Effector memory CD4-positive, alpha-beta T cell (primary cell): ENCODE measurements around the gene CDPF1.

Source experiments
- DNase-seq, 3 donors: peaks; one replicate each; pipeline ENCODE4 v3.0.0-alpha.2; 2020
- H3K27ac ChIP-seq: 2 replicates; pipeline ENCODE4 v1.7.0; 2013; ENCODE audit warnings: mild to moderate bottlenecking, low read length, moderate library complexity; ENCODE audit not compliant: insufficient read depth, poor library complexity, severe bottlenecking
- H3K27me3 ChIP-seq: replicated peaks from 2 replicates; pipeline ENCODE4 v1.7.0; 2013; ENCODE audit warnings: mild to moderate bottlenecking, low read length; ENCODE audit not compliant: insufficient read depth, control insufficient read depth, poor library complexity, severe bottlenecking
- H3K36me3 ChIP-seq: 2 replicates; pipeline ENCODE4 v1.7.0; 2013; ENCODE audit warnings: mild to moderate bottlenecking, low read length, moderate library complexity; ENCODE audit not compliant: control insufficient read depth, insufficient read depth
- H3K4me1 ChIP-seq: 2 replicates; pipeline ENCODE4 v1.7.0; 2013; ENCODE audit warnings: low read length, mild to moderate bottlenecking; ENCODE audit not compliant: control insufficient read depth, insufficient read depth, poor library complexity, severe bottlenecking
- H3K4me3 ChIP-seq: 2 replicates; pipeline ENCODE4 v1.7.0; 2013; ENCODE audit warnings: low read length, low read depth, mild to moderate bottlenecking; ENCODE audit not compliant: insufficient read depth, poor library complexity, severe bottlenecking
- H3K9me3 ChIP-seq: 2 replicates; pipeline ENCODE4 v1.7.0; 2013; ENCODE audit warnings: mild to moderate bottlenecking, low read length, moderate library complexity; ENCODE audit not compliant: control insufficient read depth

The CDPF1 gene

DNA sequence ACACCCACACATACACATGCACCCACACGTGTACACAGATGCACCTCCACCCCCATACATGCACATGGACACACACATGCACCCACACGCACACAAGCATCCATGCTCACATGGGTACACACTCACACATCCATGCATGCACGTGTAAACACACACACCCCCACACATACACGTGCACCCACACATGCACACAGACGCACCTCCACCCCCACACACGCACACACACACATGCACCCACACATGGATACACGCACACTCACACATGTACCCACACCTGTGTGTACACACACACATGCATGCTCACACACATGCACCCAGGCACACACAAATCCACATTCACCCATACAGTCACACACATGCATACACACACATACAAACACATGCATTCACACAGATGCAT lies 24.5 kb downstream of the CDPF1 start:
- no peak overlapping the region for H3K4me3 ChIP-seq
- H3K27me3 ChIP-seq, result no peaks in the 10 kb centered on the region
- no peak overlapping the region for H3K27ac ChIP-seq
- H3K4me1 ChIP-seq, result no peaks in the 10 kb centered on the region
- H3K36me3 ChIP-seq, result peaks cover 6% of the 10 kb centered on the region
- DNase-seq, result no peak
- H3K9me3 ChIP-seq, result no peaks in the 10 kb centered on the region

GRCh38 chr22:46224898-46225290 lies 25.2 kb downstream of the CDPF1 start:
- H3K4me1 ChIP-seq, result no peaks in the 10 kb centered on the region
- DNase-seq, result no peak
- H3K36me3 ChIP-seq, result peaks cover 8% of the 10 kb centered on the region
- no peaks in the 10 kb centered on the region for H3K27me3 ChIP-seq
- H3K9me3 ChIP-seq, result no peaks in the 10 kb centered on the region
- no peak overlapping the region for H3K27ac ChIP-seq
- H3K4me3 ChIP-seq, result no peak overlapping the region

DNA sequence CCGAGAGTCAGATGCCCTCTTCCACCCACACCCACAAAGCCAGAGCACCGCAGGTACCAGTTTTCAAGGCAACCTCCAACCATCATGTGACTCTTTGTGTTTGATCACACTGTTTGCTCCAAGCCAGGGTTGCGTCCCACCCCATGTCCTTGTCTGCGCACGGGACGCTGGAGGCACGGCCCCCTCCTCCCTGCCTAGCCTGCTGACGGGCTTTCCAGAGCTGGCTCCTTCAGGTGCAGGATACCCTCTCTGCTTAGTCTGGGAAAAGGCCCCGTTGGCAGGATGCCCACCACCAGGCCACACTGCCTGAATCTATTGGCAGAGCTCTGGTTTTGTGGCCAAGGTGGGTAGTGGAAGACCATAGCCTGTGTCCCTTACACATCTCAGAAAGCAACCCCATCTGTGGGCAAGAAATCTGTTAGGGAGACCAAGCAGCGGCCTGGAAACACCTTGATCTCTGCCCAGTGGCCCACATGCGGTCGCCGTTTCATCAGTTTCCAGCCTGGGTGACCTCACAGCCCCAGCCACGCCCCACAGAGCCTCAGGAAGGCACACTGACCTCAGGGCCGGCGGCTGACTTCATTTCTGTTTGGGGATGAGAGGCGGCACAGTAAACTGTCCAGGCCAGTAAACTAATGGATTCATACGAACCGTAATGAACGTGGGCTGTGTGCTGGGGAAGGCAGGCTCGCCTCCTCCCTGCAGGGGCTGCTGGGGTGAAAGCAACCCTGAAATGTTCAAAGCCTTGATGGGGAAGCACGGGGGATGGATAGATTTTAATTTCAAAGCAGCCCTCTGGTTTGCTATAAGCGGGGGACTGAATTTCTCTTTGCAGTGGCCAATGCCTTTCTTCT lies 25.8 kb downstream of the CDPF1 start:
- no peak for DNase-seq

GRCh38 chr22:46220921-46221320 lies 29.2 kb downstream of the CDPF1 start:
- Histone ChIP-seq H3K36me3 (peaks cover 20% of the 10 kb centered on the region), H3K27ac (no peak overlapping the region), H3K27me3 (no peaks in the 10 kb centered on the region), H3K9me3 (no peaks in the 10 kb centered on the region), H3K4me3 (no peak overlapping the region), H3K4me1 (no peaks in the 10 kb centered on the region)
- no peak for DNase-seq

More for the DNA sequence above, 25.8 kb downstream of the CDPF1 start:
- Histone ChIP-seq H3K27me3 (no peaks in the 10 kb centered on the region), H3K27ac (no peak overlapping the region), H3K4me3 (no peak overlapping the region), H3K36me3 (peaks cover 12% of the 10 kb centered on the region), H3K4me1 (no peaks in the 10 kb centered on the region), H3K9me3 (no peaks in the 10 kb centered on the region)

DNA sequence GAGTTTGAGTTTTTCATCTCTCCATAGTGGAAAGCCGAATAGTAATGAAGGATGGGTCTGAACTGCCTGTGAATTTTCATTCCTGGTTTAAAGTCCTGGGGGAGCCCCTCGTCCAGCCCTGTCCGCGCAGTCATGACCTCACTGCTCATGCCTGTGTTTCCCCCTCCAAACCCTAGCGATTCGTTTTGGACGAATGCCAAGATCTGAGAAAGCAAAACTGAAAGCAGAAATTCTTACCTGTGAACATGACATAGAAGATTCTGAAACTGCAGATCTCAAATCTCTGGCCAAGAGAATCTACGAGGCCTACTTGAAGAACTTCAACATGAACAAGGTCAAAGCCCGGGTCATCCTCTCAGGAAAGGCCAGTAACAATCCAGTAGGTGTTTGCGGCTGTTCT lies 30.5 kb downstream of the CDPF1 start:
- Histone ChIP-seq H3K27ac (no peak overlapping the region), H3K4me3 (no peak overlapping the region), H3K27me3 (no peaks in the 10 kb centered on the region), H3K4me1 (no peaks in the 10 kb centered on the region), H3K36me3 (peaks cover 20% of the 10 kb centered on the region), H3K9me3 (no peaks in the 10 kb centered on the region)
- no peak for DNase-seq

DNA sequence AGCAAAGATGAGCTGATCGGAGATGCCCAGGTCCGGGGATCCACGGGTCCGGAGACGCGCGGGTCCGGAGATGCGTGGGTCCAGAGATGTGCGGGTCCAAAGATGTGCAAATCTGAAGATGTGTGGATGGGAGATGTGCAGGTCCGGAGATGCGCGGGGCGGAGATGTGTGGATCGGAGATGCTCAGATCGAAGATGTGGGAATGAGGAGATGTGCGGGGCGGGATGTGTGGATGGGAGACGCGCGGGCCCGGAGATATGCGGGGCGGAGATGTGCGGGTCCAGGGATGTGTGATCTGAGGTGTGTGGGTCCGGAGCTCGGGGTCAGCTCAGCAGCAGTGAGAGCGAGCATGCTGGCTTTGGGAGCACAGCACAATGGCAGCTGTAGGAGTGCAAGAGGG lies 35.5 kb downstream of the CDPF1 start:
- Histone ChIP-seq H3K27ac (no peak overlapping the region), H3K27me3 (no peaks in the 10 kb centered on the region), H3K9me3 (no peaks in the 10 kb centered on the region), H3K4me1 (no peaks in the 10 kb centered on the region), H3K4me3 (no peak overlapping the region), H3K36me3 (peaks cover 12% of the 10 kb centered on the region)
- no peak for DNase-seq

DNA sequence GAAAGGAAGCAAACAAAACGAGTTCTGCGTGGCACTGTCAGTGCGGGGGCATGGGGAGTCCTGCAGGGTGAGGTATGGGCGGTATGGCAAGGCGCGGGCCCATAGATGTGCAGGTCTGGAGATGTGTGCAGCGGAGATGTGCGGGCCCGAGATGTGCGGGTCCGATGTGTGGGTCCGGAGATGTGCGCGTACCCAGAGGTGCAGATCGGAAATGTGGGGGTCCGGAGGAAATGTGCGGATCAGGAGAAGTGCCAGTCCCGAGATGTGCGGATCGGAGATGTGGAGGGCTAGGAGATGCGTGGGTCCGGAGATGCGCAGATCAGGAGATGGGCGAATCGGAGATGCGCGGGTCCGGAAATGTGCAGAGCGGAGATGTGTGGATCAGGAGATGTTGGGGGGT lies 35.9 kb downstream of the CDPF1 start:
- Histone ChIP-seq H3K9me3 (no peaks in the 10 kb centered on the region), H3K27me3 (no peaks in the 10 kb centered on the region), H3K27ac (no peak overlapping the region), H3K4me1 (no peaks in the 10 kb centered on the region), H3K4me3 (no peak overlapping the region), H3K36me3 (peaks cover 7% of the 10 kb centered on the region)
- DNase-seq, result no peak

GRCh38 chr22:46213052-46213451 lies 37.0 kb downstream of the CDPF1 start:
- H3K4me3 ChIP-seq, result no peak overlapping the region
- H3K27ac ChIP-seq, result no peak overlapping the region
- H3K36me3 ChIP-seq, result peaks cover 5% of the 10 kb centered on the region
- no peaks in the 10 kb centered on the region for H3K9me3 ChIP-seq
- H3K27me3 ChIP-seq, result no peaks in the 10 kb centered on the region
- no peaks in the 10 kb centered on the region for H3K4me1 ChIP-seq
- DNase-seq, result no peak

GRCh38 chr22:46212195-46212594 lies 37.9 kb downstream of the CDPF1 start:
- Histone ChIP-seq H3K36me3 (peaks cover 5% of the 10 kb centered on the region), H3K27ac (no peak overlapping the region), H3K4me1 (no peaks in the 10 kb centered on the region), H3K27me3 (no peaks in the 10 kb centered on the region), H3K9me3 (no peaks in the 10 kb centered on the region), H3K4me3 (no peak overlapping the region)
- no peak for DNase-seq

DNA sequence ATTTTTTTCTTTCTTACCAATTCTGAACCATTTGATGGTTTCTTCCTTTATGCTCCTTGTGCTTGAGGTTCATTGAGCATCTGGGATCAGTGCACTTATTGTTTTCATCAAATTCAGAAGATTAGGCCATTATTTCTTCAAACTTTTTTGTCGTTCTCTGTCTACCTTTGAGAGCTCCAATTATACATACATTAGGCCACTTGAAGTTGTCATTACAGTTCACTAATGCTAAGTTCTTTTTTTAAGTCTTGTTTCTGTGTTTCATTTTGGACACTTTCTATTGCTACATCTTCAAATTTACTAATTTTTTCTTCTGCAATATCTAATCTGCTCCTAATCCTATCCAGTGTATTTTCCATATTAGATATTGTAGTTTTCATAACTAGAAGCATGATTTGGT lies 40.8 kb downstream of the CDPF1 start:
- Histone ChIP-seq H3K9me3 (no peaks in the 10 kb centered on the region), H3K36me3 (no peaks in the 10 kb centered on the region), H3K27me3 (no peaks in the 10 kb centered on the region), H3K27ac (no peak overlapping the region), H3K4me1 (no peaks in the 10 kb centered on the region), H3K4me3 (no peak overlapping the region)
- DNase-seq, result no peak
